Uterus (tissue), 4 donors: ENCODE results near the gene SPATA31D1. TPM values are rescaled to one million over a fixed set of nuclear protein-coding genes. Genes with fewer than 3 reads are reported as not detected.

Experiments
- DNase-seq, 2 donors: peaks; one replicate each; pipeline ENCODE4 v3.0.0-alpha.2; 2019 to 2020
- H3K27ac ChIP-seq, 2 donors: fragments of 200-600 bp; sonication (generic); 1 replicate in 1 of 2; 2 replicates in 1 of 2; pipeline ENCODE4 v1.5.1; 2016 to 2018
- H3K27me3 ChIP-seq, 2 donors: fragments of 200-600 bp; sonication (generic); one replicate each; pipeline ENCODE4 v1.5.1; 2018 to 2019; ENCODE audit warnings: control low read depth in 1 of 2
- H3K36me3 ChIP-seq, 2 donors: fragments of 200-600 bp; sonication (generic); one replicate each; pipeline ENCODE4 v1.5.1; 2019; ENCODE audit warnings: control low read depth in 1 of 2
- H3K4me1 ChIP-seq, 2 donors: fragments of 200-600 bp; sonication (generic); one replicate each; pipeline ENCODE4 v1.5.1; 2018 to 2019; ENCODE audit warnings: control low read depth in 1 of 2
- H3K4me3 ChIP-seq, 2 donors: fragments of 200-600 bp; sonication (generic); 1 replicate in 1 of 2; 2 replicates in 1 of 2; pipeline ENCODE4 v1.5.1; 2018 to 2019; ENCODE audit warnings: mild to moderate bottlenecking in 1 of 2
- H3K9me3 ChIP-seq, 2 donors: fragments of 200-600 bp; sonication (generic); one replicate each; pipeline ENCODE4 v1.5.1; 2019; ENCODE audit warnings: control low read depth in 1 of 2
- POLR2A ChIP-seq, 2 donors: fragments of 450-650 bp; IDR thresholded peaks; one replicate each; pipeline ENCODE4 v1.6.1; 2016; ENCODE audit warnings: antibody characterized with exemption in 2 of 2, mild to moderate bottlenecking in 1 of 2, moderate library complexity in 1 of 2
- intact Hi-C: fragments of 100-400 bp; cut with DNase I; formaldehyde crosslinking; loops from one replicate; pipeline ENCODE4 v1.15.1; 2023; ENCODE audit warnings: low total_unique reads
- total RNA-seq, 4 donors: library from RNA; depleted of rRNA in 3 of 4; stranded (reverse); fragments of >200 nt in 3 of 4; gene quantifications; one replicate each; pipeline versions ENCODE4 v1.1.0 to v1.2.4, GENCODE V29; 2014 to 2023
- TF ChIP-seq, protein P1 (sequence below), 4 experiments: fragments of 200-600 bp in 2 of 4; fragments of 450-650 bp in 2 of 4; sonication (generic) in 2 of 4; IDR thresholded peaks; one replicate each; pipeline ENCODE4 v1.5.1; 2016 to 2019; ENCODE audit warnings: antibody characterized with exemption in 4 of 4, mild to moderate bottlenecking in 2 of 4, moderate library complexity in 1 of 4
- donor health status: DM: yes; HTN: yes; CAD: no.

Gene SPATA31D1
- total RNA-seq, 4 donors from 2014 or later = 0.07 TPM; not detected in 3

DNA sequence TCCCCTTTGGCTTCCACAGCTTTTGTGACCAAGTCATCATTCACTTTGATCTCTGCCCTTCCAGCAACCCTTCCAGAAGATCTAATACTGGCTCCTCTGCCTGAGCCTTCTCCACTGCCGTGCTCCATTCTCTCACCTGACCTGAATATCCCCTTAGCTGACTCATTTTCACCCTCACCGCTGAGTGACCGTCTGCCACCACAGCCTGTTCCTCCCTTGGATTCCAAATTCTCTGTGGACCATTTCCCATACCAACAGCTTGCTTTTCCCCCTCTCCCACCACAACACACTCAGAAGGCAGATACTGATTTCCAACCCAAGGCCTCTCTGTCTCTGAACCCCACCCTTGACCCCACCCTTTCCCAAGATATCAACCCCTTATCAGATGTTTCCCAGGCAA lies 20.5 kb upstream of the SPATA31D1 start:
- no peaks in the 10 kb centered on the region for H3K27me3 ChIP-seq
- H3K27ac ChIP-seq = no peak overlapping the region
- no peaks in the 10 kb centered on the region for H3K9me3 ChIP-seq
- intact Hi-C loops = no loop called here
- H3K36me3 ChIP-seq = no peaks in the 10 kb centered on the region
- no peaks in the 10 kb centered on the region for H3K4me1 ChIP-seq
- TF ChIP-seq, protein P1, sequence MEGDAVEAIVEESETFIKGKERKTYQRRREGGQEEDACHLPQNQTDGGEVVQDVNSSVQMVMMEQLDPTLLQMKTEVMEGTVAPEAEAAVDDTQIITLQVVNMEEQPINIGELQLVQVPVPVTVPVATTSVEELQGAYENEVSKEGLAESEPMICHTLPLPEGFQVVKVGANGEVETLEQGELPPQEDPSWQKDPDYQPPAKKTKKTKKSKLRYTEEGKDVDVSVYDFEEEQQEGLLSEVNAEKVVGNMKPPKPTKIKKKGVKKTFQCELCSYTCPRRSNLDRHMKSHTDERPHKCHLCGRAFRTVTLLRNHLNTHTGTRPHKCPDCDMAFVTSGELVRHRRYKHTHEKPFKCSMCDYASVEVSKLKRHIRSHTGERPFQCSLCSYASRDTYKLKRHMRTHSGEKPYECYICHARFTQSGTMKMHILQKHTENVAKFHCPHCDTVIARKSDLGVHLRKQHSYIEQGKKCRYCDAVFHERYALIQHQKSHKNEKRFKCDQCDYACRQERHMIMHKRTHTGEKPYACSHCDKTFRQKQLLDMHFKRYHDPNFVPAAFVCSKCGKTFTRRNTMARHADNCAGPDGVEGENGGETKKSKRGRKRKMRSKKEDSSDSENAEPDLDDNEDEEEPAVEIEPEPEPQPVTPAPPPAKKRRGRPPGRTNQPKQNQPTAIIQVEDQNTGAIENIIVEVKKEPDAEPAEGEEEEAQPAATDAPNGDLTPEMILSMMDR (IDR thresholded peaks at IDR 0.05) = no peak
- TF ChIP-seq POLR2A (IDR thresholded peaks at IDR 0.05) = no peak
- DNase-seq = no peak
- H3K4me3 ChIP-seq = no peak overlapping the region

DNA sequence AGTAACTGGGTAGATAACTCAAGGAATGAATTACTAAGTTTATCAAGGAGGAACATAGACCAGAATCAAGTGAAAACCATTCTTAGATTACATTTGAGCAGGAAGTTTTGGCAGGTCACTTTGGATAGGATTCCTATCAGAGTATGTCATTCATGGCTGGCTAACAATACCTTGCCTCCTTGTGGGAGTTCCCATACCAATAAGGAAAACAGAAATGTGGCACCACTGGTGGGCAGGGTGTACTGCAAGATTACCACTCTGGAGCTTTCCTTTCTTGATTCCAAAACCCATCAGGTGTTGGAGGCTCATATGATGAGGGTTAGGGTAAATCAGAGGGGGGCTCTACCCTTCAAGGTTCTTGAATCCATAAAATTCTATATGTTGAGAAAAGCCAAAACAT lies 18.6 kb upstream of the SPATA31D1 start:
- intact Hi-C loops = no loop called here
- Histone ChIP-seq H3K4me1 (no peaks in the 10 kb centered on the region), H3K27me3 (no peaks in the 10 kb centered on the region), H3K9me3 (no peaks in the 10 kb centered on the region), H3K4me3 (no peak overlapping the region), H3K27ac (no peak overlapping the region), H3K36me3 (no peaks in the 10 kb centered on the region)
- DNase-seq = no peak
- no peak for TF ChIP-seq POLR2A (IDR thresholded peaks at IDR 0.05)
- TF ChIP-seq, protein P1 (IDR thresholded peaks at IDR 0.05) = no peak

DNA sequence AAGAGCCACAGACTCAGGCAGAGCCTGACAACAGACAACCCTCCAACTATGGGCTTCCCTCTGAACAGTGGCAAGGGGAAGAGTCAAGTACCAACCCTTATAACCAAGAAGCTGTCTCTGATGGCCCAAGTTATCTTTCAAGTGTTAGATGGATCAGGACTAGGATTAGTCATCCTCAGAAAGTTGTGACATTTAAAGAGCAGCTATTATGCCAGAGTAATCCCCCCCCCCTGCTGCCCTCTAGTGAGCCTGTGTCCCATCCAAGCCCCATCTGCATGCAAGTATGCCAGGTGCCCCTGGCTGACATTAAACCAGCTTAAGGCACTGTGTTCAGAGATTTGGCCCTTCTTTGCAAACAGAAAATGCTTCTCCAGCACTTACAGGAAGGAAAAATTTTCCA lies 16.8 kb upstream of the SPATA31D1 start:
- intact Hi-C loops = no loop called here
- H3K27ac ChIP-seq = no peak overlapping the region
- H3K9me3 ChIP-seq = no peaks in the 10 kb centered on the region
- no peak for DNase-seq
- TF ChIP-seq, protein P1 (IDR thresholded peaks at IDR 0.05) = no peak
- no peak for TF ChIP-seq POLR2A (IDR thresholded peaks at IDR 0.05)
- no peaks in the 10 kb centered on the region for H3K36me3 ChIP-seq
- no peak overlapping the region for H3K4me3 ChIP-seq
- H3K27me3 ChIP-seq = no peaks in the 10 kb centered on the region
- no peaks in the 10 kb centered on the region for H3K4me1 ChIP-seq

DNA sequence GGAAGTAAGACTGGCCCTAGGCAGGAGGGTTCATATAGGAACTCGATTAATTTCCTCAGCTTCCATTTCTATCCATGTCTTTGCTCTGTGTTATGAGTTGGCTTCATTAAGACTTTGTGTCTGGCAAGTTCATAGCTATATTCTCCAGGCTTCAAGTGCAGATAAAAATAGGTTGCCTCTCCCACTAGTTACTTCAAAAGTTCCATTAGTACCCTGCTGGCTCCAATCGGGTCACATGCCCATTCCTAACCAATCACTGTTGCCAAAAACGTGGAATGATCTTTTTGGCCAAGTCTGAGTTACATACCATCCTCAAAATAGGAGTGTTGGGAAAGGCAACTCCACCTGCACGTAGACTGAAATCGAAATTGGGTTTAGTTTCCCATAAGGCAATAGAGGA lies 13.8 kb upstream of the SPATA31D1 start:
- Histone ChIP-seq H3K9me3 (no peaks in the 10 kb centered on the region), H3K4me3 (no peak overlapping the region), H3K27ac (no peak overlapping the region), H3K27me3 (no peaks in the 10 kb centered on the region), H3K36me3 (no peaks in the 10 kb centered on the region), H3K4me1 (no peaks in the 10 kb centered on the region)
- TF ChIP-seq, protein P1 (IDR thresholded peaks at IDR 0.05) = no peak
- no peak for TF ChIP-seq POLR2A (IDR thresholded peaks at IDR 0.05)
- intact Hi-C loops = no loop called here
- DNase-seq = no peak

DNA sequence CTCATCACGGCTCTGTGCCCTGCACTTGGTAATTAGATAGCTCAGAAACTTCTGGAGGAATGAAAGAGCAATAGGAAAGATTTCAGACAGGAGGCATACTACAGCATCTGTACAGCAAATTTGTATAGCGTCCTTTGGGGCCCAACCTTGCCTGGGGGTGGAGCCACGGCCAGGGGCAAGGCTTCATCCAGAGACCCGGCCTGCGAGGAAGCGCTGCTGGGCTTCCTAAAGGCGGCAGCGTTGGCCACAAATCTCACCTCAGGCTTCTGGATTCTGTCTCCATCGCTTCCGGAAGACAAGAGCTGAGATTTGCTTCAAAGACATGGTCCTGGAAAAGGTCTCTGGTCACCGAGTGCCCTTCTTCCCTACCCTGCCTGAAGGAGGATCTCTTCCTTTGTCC lies 12.2 kb upstream of the SPATA31D1 start:
- Histone ChIP-seq H3K27ac (no peak overlapping the region), H3K9me3 (no peaks in the 10 kb centered on the region), H3K27me3 (no peaks in the 10 kb centered on the region), H3K4me3 (no peak overlapping the region), H3K36me3 (no peaks in the 10 kb centered on the region), H3K4me1 (no peaks in the 10 kb centered on the region)
- TF ChIP-seq, protein P1 (IDR thresholded peaks at IDR 0.05) = no peak
- no peak for TF ChIP-seq POLR2A (IDR thresholded peaks at IDR 0.05)
- intact Hi-C loops = no loop called here
- DNase-seq = no peak
